ENCODE data around the gene OR10A3. TPM values are rescaled to one million over a fixed set of nuclear protein-coding genes. Genes with fewer than 3 reads are reported as not detected.

The OR10A3 gene
- total RNA-seq, 1 donor = under 0.01 TPM

DNA sequence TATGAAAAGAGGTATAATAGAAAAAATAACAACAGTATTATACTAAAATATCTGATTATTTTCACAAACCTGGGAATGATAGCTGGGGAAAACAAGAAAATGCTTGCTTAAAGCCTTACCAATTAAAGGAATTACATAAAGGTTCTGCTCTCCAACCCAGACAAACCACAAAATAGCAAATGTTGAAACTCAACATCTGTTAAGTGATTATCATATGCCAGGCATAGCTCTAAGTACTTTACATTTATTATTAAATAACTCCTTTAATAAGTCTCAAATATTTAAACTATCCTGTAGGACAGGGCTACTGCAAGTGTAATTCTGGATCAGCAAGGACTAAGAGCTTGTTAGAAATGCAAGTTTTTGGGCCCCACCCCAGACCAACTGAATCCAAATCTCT lies 30.5 kb downstream of the OR10A3 start:
- no peak for DNase-seq (ENCODE audit: low read depth)
- TF ChIP-seq, protein P1, sequence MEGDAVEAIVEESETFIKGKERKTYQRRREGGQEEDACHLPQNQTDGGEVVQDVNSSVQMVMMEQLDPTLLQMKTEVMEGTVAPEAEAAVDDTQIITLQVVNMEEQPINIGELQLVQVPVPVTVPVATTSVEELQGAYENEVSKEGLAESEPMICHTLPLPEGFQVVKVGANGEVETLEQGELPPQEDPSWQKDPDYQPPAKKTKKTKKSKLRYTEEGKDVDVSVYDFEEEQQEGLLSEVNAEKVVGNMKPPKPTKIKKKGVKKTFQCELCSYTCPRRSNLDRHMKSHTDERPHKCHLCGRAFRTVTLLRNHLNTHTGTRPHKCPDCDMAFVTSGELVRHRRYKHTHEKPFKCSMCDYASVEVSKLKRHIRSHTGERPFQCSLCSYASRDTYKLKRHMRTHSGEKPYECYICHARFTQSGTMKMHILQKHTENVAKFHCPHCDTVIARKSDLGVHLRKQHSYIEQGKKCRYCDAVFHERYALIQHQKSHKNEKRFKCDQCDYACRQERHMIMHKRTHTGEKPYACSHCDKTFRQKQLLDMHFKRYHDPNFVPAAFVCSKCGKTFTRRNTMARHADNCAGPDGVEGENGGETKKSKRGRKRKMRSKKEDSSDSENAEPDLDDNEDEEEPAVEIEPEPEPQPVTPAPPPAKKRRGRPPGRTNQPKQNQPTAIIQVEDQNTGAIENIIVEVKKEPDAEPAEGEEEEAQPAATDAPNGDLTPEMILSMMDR (IDR thresholded peaks at IDR 0.05; ENCODE audit: insufficient read depth, low read depth, low read length) = no peak
- H3K4me3 ChIP-seq (ENCODE audit: low read depth, low read length) = no peak overlapping the region

DNA sequence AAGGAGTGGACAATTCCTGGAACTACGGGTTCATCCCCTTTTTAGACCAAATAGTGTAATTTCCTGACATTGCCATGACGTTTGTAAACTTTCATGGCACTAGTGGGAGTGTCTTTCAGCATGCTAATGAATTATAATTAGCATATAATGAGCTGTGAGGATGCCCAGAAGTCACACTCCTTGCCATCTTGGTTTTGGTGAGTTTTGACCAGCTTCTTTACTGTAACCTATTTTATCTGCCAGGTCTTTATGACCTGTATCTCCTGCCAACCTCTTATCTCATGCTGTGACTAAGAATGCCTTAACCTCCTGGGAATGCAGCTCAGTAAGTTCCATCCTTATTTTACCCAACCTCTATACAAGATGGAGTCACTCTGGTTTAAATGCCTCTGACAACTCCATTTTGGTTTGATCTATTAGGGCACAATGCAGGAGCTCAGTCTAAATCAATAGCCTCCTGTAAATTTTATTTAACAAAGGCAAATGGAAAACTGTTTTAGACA lies 31.2 kb downstream of the OR10A3 start:
- DNase-seq (ENCODE audit: low read depth) = no peak
- TF ChIP-seq, protein P1 (IDR thresholded peaks at IDR 0.05; ENCODE audit: insufficient read depth, low read depth, low read length) = no peak
- H3K4me3 ChIP-seq (ENCODE audit: low read depth, low read length) = no peak overlapping the region

DNA sequence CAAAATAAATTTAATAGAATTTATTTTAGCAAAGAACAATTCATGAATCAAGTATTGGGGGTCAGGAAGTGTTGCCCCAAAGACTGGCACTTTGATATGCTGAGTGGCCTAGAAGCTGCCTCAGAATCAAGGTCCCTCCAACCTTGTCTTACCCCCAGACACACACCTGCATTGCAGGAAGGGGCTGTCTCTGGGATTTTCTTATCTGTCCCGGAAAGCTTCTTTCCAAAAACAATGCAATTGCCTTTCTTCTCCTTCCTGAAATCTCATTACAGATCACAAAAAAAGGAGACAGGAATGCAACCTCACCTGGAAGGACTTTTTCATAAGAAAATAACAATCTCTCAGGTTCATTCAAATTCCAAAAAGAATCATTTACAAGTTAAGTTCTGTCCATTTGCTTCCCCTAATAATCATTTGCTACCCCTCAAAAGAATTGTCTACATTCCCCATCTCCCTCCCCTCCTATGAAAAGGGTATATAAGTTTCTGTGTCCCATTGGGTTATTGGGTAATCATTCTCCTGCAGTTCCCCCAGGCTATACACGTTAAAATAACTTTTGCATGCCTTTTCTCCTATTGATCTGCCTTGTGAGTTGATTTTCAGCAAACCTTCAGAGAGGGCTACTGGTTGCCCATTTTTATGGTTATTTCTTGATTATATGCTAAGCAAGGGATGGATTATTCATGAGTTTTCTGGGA lies 31.8 kb downstream of the OR10A3 start:
- TF ChIP-seq, protein P1 (IDR thresholded peaks at IDR 0.05; ENCODE audit: insufficient read depth, low read depth, low read length) = no peak
- DNase-seq (ENCODE audit: low read depth) = no peak
- H3K4me3 ChIP-seq (ENCODE audit: low read depth, low read length) = no peak overlapping the region

DNA sequence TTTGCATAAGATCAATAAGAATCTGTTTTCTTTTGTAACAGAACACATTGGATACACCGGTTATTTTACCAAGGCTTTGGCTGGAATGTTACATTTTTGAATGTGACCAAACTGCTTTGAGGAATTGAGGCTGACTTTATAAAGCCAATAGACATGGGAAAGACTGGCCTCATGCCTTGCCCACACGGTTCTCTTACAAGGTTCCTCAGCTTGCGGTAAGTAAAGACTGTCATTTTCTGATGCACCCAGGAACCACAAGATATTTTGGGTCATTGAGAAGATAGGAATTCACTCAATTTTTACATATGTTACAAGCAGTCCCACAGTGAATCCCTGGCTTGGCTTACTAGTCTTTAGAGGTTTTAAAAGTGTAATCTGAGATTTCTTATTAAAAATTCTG lies 34.4 kb downstream of the OR10A3 start:
- TF ChIP-seq, protein P1 (IDR thresholded peaks at IDR 0.05; ENCODE audit: insufficient read depth, low read depth, low read length) = no peak
- DNase-seq (ENCODE audit: low read depth) = no peak
- H3K4me3 ChIP-seq (ENCODE audit: low read depth, low read length) = no peak overlapping the region

DNA sequence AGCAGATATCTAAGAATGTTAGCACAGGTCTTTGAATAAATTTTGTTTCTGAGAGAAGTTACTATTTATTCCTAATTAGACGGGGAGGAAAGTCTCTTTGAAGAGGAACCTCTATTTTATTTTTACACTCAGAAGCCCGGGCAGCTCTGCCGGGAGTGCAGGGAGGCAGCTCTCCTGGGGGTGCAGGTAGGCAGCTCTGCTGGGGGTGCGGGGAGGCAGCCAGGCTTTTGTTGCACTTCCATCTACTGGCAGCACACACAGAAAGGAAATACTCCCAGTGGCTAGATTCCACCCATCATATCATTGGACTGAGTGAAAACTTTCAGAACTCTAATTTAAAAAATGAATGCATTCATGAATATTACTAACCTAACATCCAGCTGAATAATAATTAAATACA lies 35.0 kb downstream of the OR10A3 start:
- TF ChIP-seq, protein P1 (IDR thresholded peaks at IDR 0.05; ENCODE audit: insufficient read depth, low read depth, low read length) = no peak
- no peak overlapping the region for H3K4me3 ChIP-seq (ENCODE audit: low read depth, low read length)
- no peak for DNase-seq (ENCODE audit: low read depth)

DNA sequence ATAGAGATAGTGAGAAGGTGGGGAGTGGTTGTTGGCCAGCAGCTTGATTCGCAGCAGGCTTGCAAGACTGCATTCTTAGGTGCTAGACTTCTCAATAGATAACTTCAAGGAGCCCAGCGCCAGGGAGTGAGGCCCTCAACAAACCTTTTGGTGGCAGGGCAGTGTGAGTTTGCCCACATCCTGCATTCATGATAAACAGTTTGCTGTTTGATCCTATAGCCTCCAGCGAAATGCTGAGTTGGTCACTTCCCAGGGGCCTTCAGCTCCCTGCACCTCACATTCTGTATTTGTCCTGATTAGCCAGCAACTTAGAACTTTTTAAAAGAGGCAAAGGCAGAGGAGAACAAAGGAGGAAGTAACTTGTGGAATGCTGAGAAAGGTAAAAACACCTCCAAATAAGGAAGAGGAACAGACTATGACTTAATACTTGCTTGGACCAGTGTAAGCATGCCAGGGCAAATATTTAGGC lies 35.5 kb downstream of the OR10A3 start:
- DNase-seq (ENCODE audit: low read depth) = no peak
- no peak overlapping the region for H3K4me3 ChIP-seq (ENCODE audit: low read depth, low read length)
- TF ChIP-seq, protein P1 (IDR thresholded peaks at IDR 0.05; ENCODE audit: insufficient read depth, low read depth, low read length) = no peak
